A673 (cell line): ENCODE measurements around the gene PPP1R16B. TPM values are rescaled to one million over a fixed set of nuclear protein-coding genes. Genes with fewer than 3 reads are reported as not detected.

Experiments used
- BruUV-seq: library from RNA; stranded (reverse); fragments of 400-500 nt; replicated peaks from 2 replicates; lab custom pipeline; 2021; lab: Mats Ljungman, UMichigan
- CTCF ChIA-PET: fragments of 300-600 bp; sonication (Branson Sonifier 250); formaldehyde crosslinking; loops from one replicate; lab custom pipeline; 2022; ENCODE audit warnings: antibody characterized with exemption; lab: Charles Lee
- POLR2A ChIA-PET: fragments of 300-600 bp; sonication (Branson Sonifier 250); formaldehyde crosslinking; loops from one replicate; lab custom pipeline; 2022; ENCODE audit warnings: antibody characterized with exemption; ENCODE audit not compliant: low non-redundant PET; lab: Charles Lee
- DNase-seq: peaks from one replicate; pipeline ENCODE4 v3.0.0-alpha.2; 2015; ENCODE audit warnings: low spot score
- H3K27ac ChIP-seq: fragments of 200-600 bp; sonication (generic); 2 replicates; pipeline ENCODE4 v1.5.1; 2016; ENCODE audit warnings: mixed run types, low read depth, mild to moderate bottlenecking, mixed read lengths, antibody characterized with exemption, low read length; ENCODE audit not compliant: poor library complexity, severe bottlenecking
- H3K27me3 ChIP-seq: fragments of 200-600 bp; sonication (generic); replicated peaks from 2 replicates; pipeline ENCODE4 v1.6.1; 2017; ENCODE audit warnings: mixed run types, low read depth, mild to moderate bottlenecking, mixed read lengths, antibody characterized with exemption, low read length; ENCODE audit not compliant: insufficient read depth, poor library complexity
- H3K36me3 ChIP-seq: fragments of 200-600 bp; sonication (generic); 2 replicates; pipeline ENCODE4 v1.6.1; 2016; ENCODE audit warnings: mixed run types, mild to moderate bottlenecking, mixed read lengths, antibody characterized with exemption, low read length; ENCODE audit not compliant: insufficient read depth, poor library complexity, severe bottlenecking
- H3K4me1 ChIP-seq: fragments of 200-600 bp; sonication (generic); 2 replicates; pipeline ENCODE4 v1.6.1; 2017; ENCODE audit warnings: mixed run types, mild to moderate bottlenecking, mixed read lengths, antibody characterized with exemption, low read length; ENCODE audit not compliant: insufficient read depth, poor library complexity, severe bottlenecking
- H3K4me3 ChIP-seq: fragments of 200-600 bp; sonication (generic); 2 replicates; pipeline ENCODE4 v1.5.1; 2016; ENCODE audit warnings: low read depth, mixed run types, mild to moderate bottlenecking, mixed read lengths, low read length; ENCODE audit not compliant: poor library complexity, severe bottlenecking
- H3K9me3 ChIP-seq: fragments of 200-600 bp; sonication (generic); 2 replicates; pipeline ENCODE4 v1.6.1; 2016; ENCODE audit warnings: mixed run types, low read depth, mild to moderate bottlenecking, mixed read lengths, antibody characterized with exemption, low read length; ENCODE audit not compliant: poor library complexity, severe bottlenecking
- CTCF ChIP-seq: fragments of 300-800, 200-600 bp; sonication (generic); conservative IDR thresholded peaks from 2 replicates; pipeline ENCODE4 v1.5.1; 2017; ENCODE audit warnings: low read depth, mild to moderate bottlenecking, antibody characterized with exemption, low read length, moderate library complexity, mixed read lengths
- EZH2 ChIP-seq: fragments of 200-600 bp; sonication (generic); IDR thresholded peaks from 2 replicates; pipeline ENCODE4 v1.6.1; 2017; ENCODE audit warnings: borderline replicate concordance, low read depth, mild to moderate bottlenecking, mixed read lengths, antibody characterized with exemption, low read length; ENCODE audit not compliant: poor library complexity, severe bottlenecking
- intact Hi-C: fragments of 100-400 bp; cut with micrococcal nuclease; formaldehyde crosslinking; loops from one replicate; pipeline ENCODE4 v1.10.0; 2022; ENCODE audit not compliant: unreplicated experiment
- total RNA-seq: library from RNA; stranded (reverse); gene quantifications from 2 replicates; pipeline ENCODE4 v1.2.3, GENCODE V29; 2021

Gene PPP1R16B
- total RNA-seq, 1 experiment from 2014 or later = 0.17 TPM

- Histone ChIP-seq H3K27ac (no peak overlapping the region), H3K9me3 (no peaks in the 10 kb centered on the region), H3K36me3 (no peaks in the 10 kb centered on the region), H3K4me3 (no peak overlapping the region), H3K4me1 (no peaks in the 10 kb centered on the region), H3K27me3 (peaks cover 50% of the 10 kb centered on the region)
- ChIA-PET CTCF (no interaction called here), POLR2A (no interaction called here)
- no peak for DNase-seq
- no peak for TF ChIP-seq EZH2
- no peak for TF ChIP-seq CTCF
- intact Hi-C loops = no loop called here
- BruUV-seq = no TSS peak
Measured at GRCh38 chr20:38841570-38841969, 36.1 kb downstream of the PPP1R16B start.

- CTCF ChIA-PET = interaction anchor here (0.6 kb wide), 1 partner anchor 203 kb away, joined by 3 read pairs; no protein-coding TSS in a partner anchor
- no TSS peak for BruUV-seq
- no peak for DNase-seq
- Histone ChIP-seq H3K4me3 (no peak overlapping the region), H3K27ac (no peak overlapping the region), H3K4me1 (no peaks in the 10 kb centered on the region), H3K36me3 (no peaks in the 10 kb centered on the region), H3K27me3 (peaks cover 51% of the 10 kb centered on the region), H3K9me3 (no peaks in the 10 kb centered on the region)
- TF ChIP-seq CTCF (no peak), EZH2 (no peak)
- intact Hi-C loops = no loop called here
- POLR2A ChIA-PET = no interaction called here
Measured at GRCh38 chr20:38842026-38842425, 36.5 kb downstream of the PPP1R16B start.

- DNase-seq = no peak
- H3K27me3 ChIP-seq = peaks cover 53% of the 10 kb centered on the region
- H3K9me3 ChIP-seq = no peaks in the 10 kb centered on the region
- no TSS peak for BruUV-seq
- ChIA-PET POLR2A (no interaction called here), CTCF (interaction anchor here (0.6 kb wide), 1 partner anchor 204 kb away, joined by 3 read pairs; no protein-coding TSS in a partner anchor)
- TF ChIP-seq CTCF (no peak), EZH2 (no peak)
- H3K27ac ChIP-seq = no peak overlapping the region
- H3K36me3 ChIP-seq = no peaks in the 10 kb centered on the region
- no peaks in the 10 kb centered on the region for H3K4me1 ChIP-seq
- intact Hi-C loops = no loop called here
- H3K4me3 ChIP-seq = no peak overlapping the region
Measured at GRCh38 chr20:38842558-38842981, 37.1 kb downstream of the PPP1R16B start.
